Left lung (tissue), 10 donors: ENCODE measurements around the gene ZNF808. TPM values are rescaled to one million over a fixed set of nuclear protein-coding genes. Genes with fewer than 3 reads are reported as not detected.
A peak's percentile ranks its signal among the peaks of the same experiment; 100 is the strongest.
"Not testable (repeated sequence)": the region's sequence is repeated elsewhere in the genome, so short reads cannot be mapped to it uniquely, and the experiment has no call there.

Experiments used
- ATAC-seq: fragments of 200-7000 bp; cut with Tn5 transposase; one replicate; pipeline ENCODE4 v1.9.1; 2020; ENCODE audit warnings: moderate library complexity
- DNase-seq, 4 donors: peaks; one replicate each; pipeline ENCODE4 v3.0.0-alpha.2; 2013 to 2020
- H3K27ac ChIP-seq, 2 donors: fragments of 200-600 bp; sonication (generic) in 1 of 2; one replicate each; pipeline versions ENCODE4 v1.5.0 to v1.8.0; 2020 to 2021
- H3K27me3 ChIP-seq, 2 donors: fragments of 200-600 bp; sonication (generic) in 1 of 2; one replicate each; pipeline versions ENCODE4 v1.5.0 to v1.8.0; 2020 to 2021
- H3K36me3 ChIP-seq, 2 donors: fragments of 200-600 bp; sonication (generic) in 1 of 2; one replicate each; pipeline versions ENCODE4 v1.5.0 to v1.8.0; 2020 to 2021
- H3K4me1 ChIP-seq, 2 donors: fragments of 200-600 bp; one replicate each; pipeline ENCODE4 v1.8.0; 2021
- H3K4me3 ChIP-seq, 2 donors: fragments of 200-600 bp; sonication (generic) in 1 of 2; one replicate each; pipeline versions ENCODE4 v1.5.0 to v1.8.0; 2020 to 2021; ENCODE audit warnings: mild to moderate bottlenecking in 1 of 2
- H3K9me3 ChIP-seq, 2 donors: fragments of 200-600 bp; sonication (generic) in 1 of 2; one replicate each; pipeline versions ENCODE4 v1.5.0 to v1.8.0; 2020 to 2021
- CTCF ChIP-seq, 2 donors: fragments of 200-600 bp; sonication (generic) in 1 of 2; IDR thresholded peaks; one replicate each; pipeline versions ENCODE4 v1.5.0 to v1.8.0; 2021; ENCODE audit warnings: antibody characterized with exemption in 2 of 2
- intact Hi-C, 2 donors: fragments of 100-400 bp; cut with DNase I; formaldehyde crosslinking; loops; one replicate each; pipeline versions ENCODE4 v1.11.2 to v1.14.2; 2022
- polyA plus RNA-seq, 6 donors: library from polyadenylated mRNA; unstranded; fragments of 120-200 nt; gene quantifications; one replicate each; pipeline ENCODE4 v1.2.1, GENCODE V29; 2013; ENCODE audit not compliant: insufficient read length in 6 of 6
- total RNA-seq, 2 donors: library from RNA; stranded (reverse); fragmentation: NEBNext Ultra II Directional; extraction: Animal tissue kit (Norgen Biotek cat#: 25700); gene quantifications; one replicate each; pipeline ENCODE4 v1.2.1, GENCODE V29; 2021
- donor health status: DM: no; HTN: yes; CAD: no.
- donor health status: DM: no; HTN: no; CAD: no.

Gene ZNF808
- total and polyA plus RNA-seq, 8 donors, result 13.9 to 24.6 (median 19.0) TPM

- Histone ChIP-seq H3K9me3 (peaks cover 0 to 25% of the 10 kb centered on the region in 2 donors), H3K27me3 (no peaks in the 10 kb centered on the region), H3K36me3 (no peaks in the 10 kb centered on the region), H3K4me3 (peak overlapping the region; percentile 75 to 79), H3K27ac (peak overlapping the region; percentile 90 to 96), H3K4me1 (peaks cover 5 to 20% of the 10 kb centered on the region in 2 donors)
- DNase-seq (peak in 3 of 4 donors; percentile 16 to 76 (median 40)), ATAC-seq (peak; percentile 28)
- intact Hi-C loops, result no loop called here
- no peak for TF ChIP-seq CTCF (IDR thresholded peaks at IDR 0.05)
These were observed 486 bp downstream of the ZNF808 start for GRCh38 chr19:52527956-52528351.

GRCh38 chr19:52532480-52532879, 5.0 kb downstream of the ZNF808 start:
- TF ChIP-seq CTCF (IDR thresholded peaks at IDR 0.05), result no peak
- Histone ChIP-seq H3K27ac (no peak overlapping the region), H3K27me3 (no peaks in the 10 kb centered on the region), H3K4me1 (peaks cover 5 to 37% of the 10 kb centered on the region in 2 donors), H3K4me3 (no peak overlapping the region), H3K36me3 (no peaks in the 10 kb centered on the region), H3K9me3 (no peaks in the 10 kb centered on the region)
- intact Hi-C loops, result no loop called here
- ATAC-seq, result no peak
- DNase-seq, result no peak

- Histone ChIP-seq H3K27me3 (no peaks in the 10 kb centered on the region), H3K4me3 (no peak overlapping the region), H3K36me3 (no peaks in the 10 kb centered on the region), H3K9me3 (no peaks in the 10 kb centered on the region), H3K27ac (peak overlapping the region; percentile 19 to 28), H3K4me1 (peaks cover 0 to 27% of the 10 kb centered on the region in 2 donors)
- no peak for TF ChIP-seq CTCF (IDR thresholded peaks at IDR 0.05)
- DNase-seq (peak in 3 of 4 donors; percentile 10 to 73 (median 40)), ATAC-seq (peak; percentile 40)
- intact Hi-C loops, result no loop called here
These were observed 6.4 kb downstream of the ZNF808 start for GRCh38 chr19:52533901-52534300.

GRCh38 chr19:52535385-52535770, 7.9 kb downstream of the ZNF808 start:
- peak; percentile 6 for ATAC-seq
- H3K9me3 ChIP-seq, H3K36me3 ChIP-seq, intact Hi-C loops, H3K27me3 ChIP-seq: not testable (repeated sequence)
- H3K4me3 ChIP-seq, result peak overlapping the region; percentile 28 to 55
- DNase-seq, result peak in 3 of 4 donors; percentile 6 to 81 (median 34)
- H3K27ac ChIP-seq, result peak overlapping the region; percentile 13 to 81
- peaks cover 0 to 21% of the 10 kb centered on the region in 2 donors for H3K4me1 ChIP-seq

GRCh38 chr19:52535771-52536447, 8.4 kb downstream of the ZNF808 start:
- no peaks in the 10 kb centered on the region for H3K36me3 ChIP-seq
- no peaks in the 10 kb centered on the region for H3K27me3 ChIP-seq
- peak overlapping the region; percentile 28 to 55 for H3K4me3 ChIP-seq
- H3K9me3 ChIP-seq, result peaks cover 0 to 13% of the 10 kb centered on the region in 2 donors
- DNase-seq (peak; percentile 77 to 99 (median 86)), ATAC-seq (peak; percentile 98)
- intact Hi-C loops, result no loop called here
- H3K4me1 ChIP-seq, result peaks cover 0 to 21% of the 10 kb centered on the region in 2 donors
- peak in 1 of 2 donors; percentile 52 for TF ChIP-seq CTCF (IDR thresholded peaks at IDR 0.05)
- peak overlapping the region; percentile 13 to 81 for H3K27ac ChIP-seq
